Effector memory CD8-positive, alpha-beta T cell (primary cell): Measurements from ENCODE around the gene NHLRC2.

Experiments used
- ATAC-seq: fragments of 150-1000 bp; cut with Tn5 transposase; replicated peaks from 2 replicates; pipeline ENCODE4 v1.10.0; 2021; ENCODE audit warnings: mild to moderate bottlenecking, moderate library complexity
- DNase-seq, 3 experiments: peaks; one replicate each; pipeline ENCODE4 v3.0.0; 2021
- H3K27ac Mint-ChIP-seq, 2 donors: one replicate each; pipeline ENCODE4 v1.8.0; 2022; ENCODE audit warnings: mild to moderate bottlenecking in 2 of 2, mixed read lengths in 2 of 2, moderate library complexity in 2 of 2
- H3K27me3 Mint-ChIP-seq, 2 donors: one replicate each; pipeline ENCODE4 v1.8.0; 2022; ENCODE audit warnings: mixed read lengths in 2 of 2
- H3K36me3 Mint-ChIP-seq: one replicate; pipeline ENCODE4 v1.8.0; 2022; ENCODE audit warnings: mild to moderate bottlenecking, moderate library complexity, mixed read lengths; ENCODE audit not compliant: insufficient read depth
- H3K4me1 Mint-ChIP-seq, 2 donors: one replicate each; pipeline ENCODE4 v1.8.0; 2022; ENCODE audit warnings: low read depth in 2 of 2, mixed read lengths in 2 of 2
- H3K4me3 Mint-ChIP-seq, 2 donors: one replicate each; pipeline ENCODE4 v1.8.0; 2022; ENCODE audit warnings: mild to moderate bottlenecking in 2 of 2, mixed read lengths in 2 of 2, moderate library complexity in 2 of 2
- H3K9me3 Mint-ChIP-seq, 2 donors: one replicate each; pipeline ENCODE4 v1.8.0; 2022; ENCODE audit warnings: mixed read lengths in 2 of 2

The NHLRC2 gene

DNA sequence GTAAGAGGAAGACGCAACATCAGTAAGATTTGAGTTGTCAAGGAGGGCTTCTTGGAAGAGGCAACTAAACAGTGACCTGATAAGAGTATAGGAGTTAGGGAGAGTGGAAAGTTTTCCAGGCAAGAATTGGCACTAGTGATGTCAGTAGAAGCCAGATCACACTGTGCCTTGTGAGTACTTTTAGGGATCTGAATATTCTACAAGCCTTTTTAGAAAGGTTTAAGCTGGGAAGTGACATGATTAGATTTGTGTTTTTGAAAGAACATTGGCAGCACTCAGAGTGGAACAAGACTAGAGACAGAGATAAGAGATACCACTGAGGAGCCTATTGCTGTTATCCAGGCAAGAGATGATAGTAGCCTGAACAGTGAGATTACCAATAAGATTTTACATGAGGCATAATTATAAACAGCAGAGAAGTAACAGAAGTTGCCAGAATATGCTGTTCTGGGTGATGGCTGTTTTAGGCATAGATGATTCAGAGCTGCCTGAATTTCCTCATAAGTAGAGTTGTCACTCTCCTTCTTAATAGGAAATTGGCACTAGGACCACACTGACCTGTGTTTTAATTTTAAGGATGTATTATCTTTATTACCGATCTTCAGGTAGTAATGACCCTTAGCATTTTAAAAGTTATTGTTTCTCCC, 45.6 kb downstream of the NHLRC2 start:
- H3K4me3 Mint-ChIP-seq = no peak overlapping the region
- DNase-seq (no peak), ATAC-seq (no peak)
- H3K4me1 Mint-ChIP-seq = peaks cover 0 to 5% of the 10 kb centered on the region in 2 donors
- H3K36me3 Mint-ChIP-seq = peaks cover 25% of the 10 kb centered on the region
- H3K9me3 Mint-ChIP-seq = peaks cover 0 to 2% of the 10 kb centered on the region in 2 donors
- no peak overlapping the region for H3K27ac Mint-ChIP-seq
- no peaks in the 10 kb centered on the region for H3K27me3 Mint-ChIP-seq

DNA sequence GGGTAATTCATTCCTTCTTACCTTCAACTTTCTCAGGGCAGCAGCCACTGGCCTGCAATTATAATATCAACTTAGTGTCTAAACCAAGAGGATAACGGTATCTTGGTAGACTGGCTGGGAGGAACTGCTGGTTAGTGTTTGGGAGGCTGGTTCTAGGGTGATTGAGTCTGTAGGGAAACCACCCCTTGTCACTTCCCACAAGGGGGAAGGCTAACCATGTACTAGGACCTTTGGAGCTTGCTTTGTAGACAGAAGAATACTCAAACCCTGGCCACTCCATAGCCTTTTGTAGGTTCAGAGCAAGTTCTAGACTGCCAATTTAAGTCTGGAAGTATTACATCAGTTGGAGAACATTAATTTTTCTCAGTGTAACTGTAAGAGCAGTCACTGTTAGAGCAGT, 51.3 kb downstream of the NHLRC2 start:
- no peak for ATAC-seq
- peaks cover 0 to 3% of the 10 kb centered on the region in 2 donors for H3K4me1 Mint-ChIP-seq
- no peak for DNase-seq
- no peaks in the 10 kb centered on the region for H3K9me3 Mint-ChIP-seq
- no peak overlapping the region for H3K4me3 Mint-ChIP-seq
- peaks cover 47% of the 10 kb centered on the region for H3K36me3 Mint-ChIP-seq
- no peaks in the 10 kb centered on the region for H3K27me3 Mint-ChIP-seq
- peak overlapping the region in 1 of 2 donors; percentile 12 for H3K27ac Mint-ChIP-seq

DNA sequence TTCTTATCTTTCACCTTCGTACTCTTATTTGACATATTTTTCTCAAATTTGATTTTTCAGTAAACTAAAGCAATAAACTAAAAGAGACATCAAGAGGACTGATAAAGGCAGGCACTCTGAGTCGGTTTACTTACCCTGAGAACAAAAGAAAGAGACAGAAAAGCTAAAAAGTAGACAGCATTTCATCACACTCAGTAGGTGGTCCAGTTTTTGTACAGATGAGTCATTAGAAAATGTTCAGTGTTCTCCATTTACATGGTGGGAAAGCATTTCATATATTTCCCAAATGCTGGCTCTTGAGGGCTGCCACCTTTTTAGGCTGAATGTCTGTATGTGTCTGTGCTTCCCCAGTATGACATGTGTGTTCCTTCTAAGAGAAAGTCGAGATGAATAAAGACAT, 52.7 kb downstream of the NHLRC2 start:
- Mint-ChIP-seq H3K27me3 (no peaks in the 10 kb centered on the region), H3K4me1 (no peaks in the 10 kb centered on the region), H3K4me3 (no peak overlapping the region), H3K36me3 (peaks cover 39% of the 10 kb centered on the region), H3K27ac (no peak overlapping the region), H3K9me3 (no peaks in the 10 kb centered on the region)
- ATAC-seq (no peak), DNase-seq (no peak)

DNA sequence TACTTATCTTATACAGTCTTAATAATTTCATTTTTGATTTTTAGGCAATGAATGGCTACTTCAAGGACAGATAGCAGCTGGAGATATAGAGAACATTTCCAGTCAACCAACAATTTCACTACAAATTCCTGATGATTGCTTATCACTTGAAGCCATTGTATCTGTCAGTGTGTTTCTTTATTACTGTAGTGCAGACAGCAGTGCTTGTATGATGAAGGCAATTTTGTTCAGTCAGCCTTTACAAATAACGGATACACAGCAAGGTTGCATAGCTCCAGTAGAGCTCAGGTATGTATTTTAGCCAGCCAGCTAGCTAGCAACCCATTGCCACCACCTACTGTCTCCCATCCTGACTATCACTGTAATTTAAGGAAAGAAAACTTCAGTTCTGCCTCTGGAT, 53.8 kb downstream of the NHLRC2 start:
- H3K27ac Mint-ChIP-seq = no peak overlapping the region
- no peak for DNase-seq
- H3K4me3 Mint-ChIP-seq = no peak overlapping the region
- H3K4me1 Mint-ChIP-seq = no peaks in the 10 kb centered on the region
- peaks cover 39% of the 10 kb centered on the region for H3K36me3 Mint-ChIP-seq
- no peak for ATAC-seq
- no peaks in the 10 kb centered on the region for H3K9me3 Mint-ChIP-seq
- no peaks in the 10 kb centered on the region for H3K27me3 Mint-ChIP-seq

DNA sequence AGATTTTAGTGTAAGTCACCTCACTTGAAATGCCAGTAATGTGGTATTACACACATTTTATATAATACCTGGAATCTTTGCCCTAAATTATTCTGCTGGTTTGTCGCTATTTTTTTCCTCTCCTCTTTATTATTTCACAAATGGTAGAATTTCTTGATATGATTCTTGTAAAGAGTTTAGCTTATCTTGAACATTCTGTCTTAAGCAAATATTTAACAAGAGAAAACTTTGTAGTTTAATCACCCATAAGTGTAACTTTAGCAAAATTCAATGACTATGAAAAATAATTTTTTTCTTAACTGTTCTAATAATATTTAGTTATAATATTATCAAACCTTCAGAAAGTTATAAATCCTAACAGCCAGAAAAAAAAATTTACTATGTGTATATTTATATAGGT, 56.7 kb downstream of the NHLRC2 start:
- Mint-ChIP-seq H3K36me3 (peaks cover 20% of the 10 kb centered on the region), H3K4me1 (no peaks in the 10 kb centered on the region), H3K27me3 (no peaks in the 10 kb centered on the region), H3K4me3 (no peak overlapping the region), H3K9me3 (no peaks in the 10 kb centered on the region), H3K27ac (no peak overlapping the region)
- ATAC-seq (no peak), DNase-seq (no peak)

DNA sequence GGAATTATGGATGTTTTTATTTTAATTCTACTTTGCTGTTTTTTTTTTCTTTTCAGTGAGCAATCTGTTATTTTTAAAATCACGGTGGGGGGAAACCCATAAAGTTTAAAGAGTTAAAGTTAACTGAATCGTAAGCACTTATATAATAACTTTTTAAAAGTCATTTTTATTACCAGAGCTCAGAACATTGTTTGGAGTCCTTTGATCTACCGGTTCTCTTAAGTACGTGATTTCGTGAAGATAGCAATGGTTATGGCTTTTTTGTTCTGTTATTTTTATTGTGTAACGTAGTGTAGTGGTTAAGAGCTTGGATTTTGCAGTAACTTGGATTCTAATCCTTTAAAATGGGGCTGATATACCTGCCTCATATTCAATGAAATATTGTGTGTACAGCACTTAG, 57.4 kb downstream of the NHLRC2 start:
- H3K4me3 Mint-ChIP-seq = no peak overlapping the region
- H3K9me3 Mint-ChIP-seq = no peaks in the 10 kb centered on the region
- peaks cover 13% of the 10 kb centered on the region for H3K36me3 Mint-ChIP-seq
- no peak overlapping the region for H3K27ac Mint-ChIP-seq
- H3K27me3 Mint-ChIP-seq = no peaks in the 10 kb centered on the region
- DNase-seq = no peak
- no peaks in the 10 kb centered on the region for H3K4me1 Mint-ChIP-seq
- no peak for ATAC-seq

DNA sequence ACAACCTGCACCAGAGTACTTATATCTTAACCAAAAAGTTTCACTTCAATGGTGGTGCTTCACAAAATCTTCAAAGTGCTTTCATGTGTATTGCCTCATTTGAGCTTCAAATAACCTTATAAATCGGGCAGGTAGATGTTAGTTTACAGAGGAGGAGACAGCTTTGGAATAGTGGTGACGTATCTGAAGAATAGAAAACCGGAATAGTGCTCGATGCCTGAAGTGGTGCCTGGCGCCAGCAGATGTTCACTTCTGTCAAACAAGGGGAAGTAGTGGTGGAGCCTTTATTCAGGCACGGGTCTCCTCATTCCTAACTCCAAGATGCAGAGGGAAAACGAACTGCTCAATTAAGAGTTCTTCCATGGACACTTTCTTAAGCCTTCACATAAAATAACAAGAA, 58.1 kb downstream of the NHLRC2 start:
- Mint-ChIP-seq H3K9me3 (no peaks in the 10 kb centered on the region), H3K36me3 (peaks cover 6% of the 10 kb centered on the region), H3K27me3 (no peaks in the 10 kb centered on the region), H3K4me1 (no peaks in the 10 kb centered on the region), H3K27ac (peak overlapping the region in 1 of 2 donors; percentile 4), H3K4me3 (no peak overlapping the region)
- ATAC-seq (no peak), DNase-seq (no peak)

DNA sequence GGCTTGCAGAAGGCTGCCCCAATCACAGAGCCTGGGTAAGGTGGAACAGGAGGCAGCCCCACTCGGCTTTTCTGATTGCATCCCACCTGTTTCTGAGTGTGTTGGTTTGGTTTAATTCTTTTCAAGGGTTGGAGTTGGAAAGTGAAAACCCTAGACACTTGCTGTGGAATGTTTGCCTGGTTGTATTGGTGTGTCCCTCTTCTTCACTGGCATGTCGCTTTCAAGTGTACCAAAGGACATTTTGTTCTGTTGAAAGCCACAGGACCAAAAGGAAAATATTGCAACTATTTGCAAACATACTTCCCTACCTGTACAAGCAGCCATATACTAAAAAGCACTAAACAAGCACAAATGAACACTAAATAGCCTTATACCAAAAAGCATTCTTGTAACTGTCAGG, 60.5 kb downstream of the NHLRC2 start:
- no peaks in the 10 kb centered on the region for H3K27me3 Mint-ChIP-seq
- H3K4me3 Mint-ChIP-seq = no peak overlapping the region
- DNase-seq (no peak), ATAC-seq (no peak)
- H3K4me1 Mint-ChIP-seq = no peaks in the 10 kb centered on the region
- H3K27ac Mint-ChIP-seq = peak overlapping the region in 1 of 2 donors; percentile 81
- H3K9me3 Mint-ChIP-seq = no peaks in the 10 kb centered on the region
- peaks cover 6% of the 10 kb centered on the region for H3K36me3 Mint-ChIP-seq

DNA sequence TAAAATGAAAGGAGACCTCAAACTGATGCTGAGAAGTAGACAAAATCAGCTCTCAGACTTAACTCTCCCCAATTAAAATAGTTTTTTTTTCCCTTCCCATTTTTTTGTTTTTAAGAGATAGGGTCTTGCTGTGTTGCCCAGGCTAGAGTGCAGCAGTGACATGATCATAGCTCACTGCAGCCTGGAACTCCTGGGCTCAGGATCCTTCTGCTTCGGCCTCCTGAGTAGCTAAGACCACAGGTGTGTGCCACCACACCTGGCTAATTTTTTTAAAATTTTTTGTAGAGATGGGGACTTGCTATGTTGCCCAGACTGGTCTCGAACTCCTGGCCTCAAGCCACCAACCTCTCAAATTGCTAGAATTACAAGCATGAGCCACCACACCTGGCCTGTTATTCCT, 61.1 kb downstream of the NHLRC2 start:
- no peak for ATAC-seq

DNA sequence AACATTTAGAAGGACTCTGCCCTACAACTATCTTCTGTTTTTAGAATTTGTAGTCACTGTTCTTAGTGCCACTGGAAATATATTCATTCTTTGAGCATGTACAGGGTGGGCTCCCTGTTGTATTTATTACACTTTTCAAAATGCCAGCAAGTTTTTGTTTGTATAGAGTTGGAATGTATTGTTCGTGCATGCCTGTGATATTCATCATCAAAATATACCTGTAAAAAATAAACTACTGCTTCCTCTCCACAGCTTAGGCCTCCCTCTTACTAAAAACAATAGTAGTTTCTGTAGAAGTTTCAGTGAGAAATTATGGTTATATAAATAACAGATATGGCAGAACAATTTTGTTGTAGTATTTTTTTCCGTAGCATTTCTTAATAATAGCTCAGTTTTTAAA, 61.6 kb downstream of the NHLRC2 start:
- Mint-ChIP-seq H3K27ac (peak overlapping the region in 1 of 2 donors; percentile 81), H3K4me3 (no peak overlapping the region), H3K27me3 (no peaks in the 10 kb centered on the region), H3K9me3 (no peaks in the 10 kb centered on the region), H3K36me3 (peaks cover 3% of the 10 kb centered on the region), H3K4me1 (no peaks in the 10 kb centered on the region)
- no peak for ATAC-seq
- no peak for DNase-seq

More for the DNA sequence above, 61.1 kb downstream of the NHLRC2 start:
- no peak for DNase-seq
- Mint-ChIP-seq H3K9me3 (no peaks in the 10 kb centered on the region), H3K4me3 (no peak overlapping the region), H3K27ac (peak overlapping the region in 1 of 2 donors; percentile 81), H3K4me1 (no peaks in the 10 kb centered on the region), H3K36me3 (peaks cover 3% of the 10 kb centered on the region), H3K27me3 (no peaks in the 10 kb centered on the region)

DNA sequence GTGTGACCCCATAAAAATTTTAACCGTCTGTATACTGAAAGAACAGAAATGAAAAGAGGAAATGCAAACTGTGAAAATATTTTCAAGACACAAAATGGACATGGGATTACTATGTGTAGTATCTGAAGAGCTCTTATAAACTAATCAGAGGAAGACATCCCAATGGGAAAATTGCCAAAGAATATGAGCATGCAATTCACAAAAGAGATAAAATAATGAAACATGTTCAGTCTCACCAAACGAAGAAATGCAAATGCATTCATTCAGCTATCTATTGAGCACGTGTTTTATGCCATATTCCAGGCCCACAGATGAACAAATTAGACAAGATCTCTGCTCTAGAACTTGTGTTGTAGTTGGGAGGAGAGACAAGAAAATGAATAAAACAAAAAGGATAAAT, 63.2 kb downstream of the NHLRC2 start:
- DNase-seq = no peak
- peaks cover 3% of the 10 kb centered on the region for H3K36me3 Mint-ChIP-seq
- H3K9me3 Mint-ChIP-seq = no peaks in the 10 kb centered on the region
- no peak overlapping the region for H3K4me3 Mint-ChIP-seq
- H3K27ac Mint-ChIP-seq = no peak overlapping the region
- H3K4me1 Mint-ChIP-seq = no peaks in the 10 kb centered on the region
- ATAC-seq = no peak
- H3K27me3 Mint-ChIP-seq = no peaks in the 10 kb centered on the region

DNA sequence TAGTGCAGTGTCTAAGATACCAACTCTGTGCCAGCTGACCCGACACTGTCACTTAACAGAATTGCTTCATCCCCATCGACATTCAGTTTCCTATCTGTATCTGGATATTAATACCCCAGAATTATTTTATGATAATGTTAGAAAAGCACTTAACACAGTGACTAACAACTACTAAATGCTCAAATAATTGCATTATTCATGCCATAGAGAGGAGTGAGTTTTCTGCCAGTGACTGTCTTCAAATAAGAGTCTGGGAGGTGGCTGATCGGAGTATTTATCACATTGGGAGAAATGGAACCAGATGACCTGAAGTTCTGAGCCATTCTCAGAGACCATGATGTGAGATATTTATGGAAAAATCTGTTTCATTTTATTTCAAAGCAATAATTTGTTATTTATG, 65.7 kb downstream of the NHLRC2 start:
- Mint-ChIP-seq H3K27ac (no peak overlapping the region), H3K4me1 (no peaks in the 10 kb centered on the region), H3K9me3 (peaks cover 0 to 2% of the 10 kb centered on the region in 2 donors), H3K4me3 (no peak overlapping the region), H3K27me3 (peaks cover 0 to 6% of the 10 kb centered on the region in 2 donors), H3K36me3 (no peaks in the 10 kb centered on the region)
- DNase-seq = no peak
- ATAC-seq = no peak

DNA sequence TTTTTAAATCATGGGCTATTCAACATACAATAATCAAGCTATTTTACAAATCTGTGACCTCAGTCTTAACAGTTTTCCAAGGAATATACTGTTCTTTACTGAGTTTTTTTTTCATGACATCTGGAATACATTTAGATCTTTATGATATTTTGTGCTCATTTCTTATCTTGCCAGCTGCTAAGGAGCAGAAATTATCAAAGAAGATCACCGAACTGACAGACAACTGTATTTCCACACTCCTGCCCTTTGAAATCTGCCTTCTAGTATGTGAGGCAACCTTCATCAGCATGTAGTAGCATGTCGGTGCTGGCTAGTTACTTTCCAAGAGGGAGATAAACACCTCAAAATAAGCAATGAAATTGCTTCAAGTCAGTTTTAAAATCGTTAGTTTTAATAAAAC, 66.4 kb downstream of the NHLRC2 start:
- Mint-ChIP-seq H3K4me1 (no peaks in the 10 kb centered on the region), H3K27me3 (peaks cover 0 to 6% of the 10 kb centered on the region in 2 donors), H3K9me3 (peaks cover 0 to 2% of the 10 kb centered on the region in 2 donors), H3K36me3 (no peaks in the 10 kb centered on the region), H3K27ac (no peak overlapping the region), H3K4me3 (no peak overlapping the region)
- DNase-seq (no peak), ATAC-seq (no peak)

DNA sequence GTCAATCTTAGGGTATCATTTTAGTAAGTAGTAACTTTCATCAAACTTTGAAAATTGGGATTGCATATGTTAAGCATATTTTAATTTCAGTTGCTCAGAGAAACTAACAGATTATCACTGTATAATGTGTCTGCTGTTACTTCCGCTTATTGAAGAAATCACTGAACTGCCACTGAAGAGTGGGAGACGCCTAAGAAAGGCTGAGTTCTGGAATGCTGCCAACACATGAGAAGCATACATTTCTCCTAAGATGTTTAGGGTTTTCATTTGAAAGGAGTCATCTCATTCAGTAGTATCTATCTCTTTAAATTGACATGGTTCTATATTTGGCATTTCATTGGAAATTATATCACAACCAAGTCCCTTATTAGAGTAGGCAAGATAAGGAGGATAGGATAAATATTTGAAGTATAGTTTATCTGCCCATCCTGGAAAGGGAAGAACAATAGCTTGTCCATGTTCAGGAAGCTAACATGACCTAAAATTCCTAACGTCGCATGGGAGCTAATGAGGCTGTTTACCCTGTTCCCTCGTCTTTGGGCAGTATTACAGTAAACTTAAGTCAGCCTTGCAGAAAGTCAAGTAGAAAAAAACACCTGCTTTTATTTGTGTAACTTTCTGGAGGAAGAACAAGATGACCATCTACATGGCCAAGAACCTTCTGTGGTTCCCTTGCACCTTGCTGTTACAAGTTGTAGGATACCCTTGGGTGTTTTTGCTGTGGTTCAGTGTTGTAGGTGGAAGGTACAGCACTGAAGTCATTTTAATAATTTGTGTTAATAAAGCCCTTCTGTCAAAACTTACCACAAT, 67.3 kb downstream of the NHLRC2 start:
- DNase-seq (no peak), ATAC-seq (no peak)
- H3K4me1 Mint-ChIP-seq = no peaks in the 10 kb centered on the region
- H3K36me3 Mint-ChIP-seq = no peaks in the 10 kb centered on the region
- H3K9me3 Mint-ChIP-seq = peaks cover 0 to 2% of the 10 kb centered on the region in 2 donors
- no peak overlapping the region for H3K4me3 Mint-ChIP-seq
- H3K27ac Mint-ChIP-seq = no peak overlapping the region
- H3K27me3 Mint-ChIP-seq = peaks cover 0 to 6% of the 10 kb centered on the region in 2 donors
